Thyroid gland (tissue), 4 donors: Measurements from ENCODE around the gene PLCL2.

ENCODE experiments used
- POLR2A ChIP-seq, 2 donors: fragments of 450-650 bp; IDR thresholded peaks; one replicate each; pipeline ENCODE4 v1.6.1; 2017; ENCODE audit warnings: antibody characterized with exemption in 2 of 2, mild to moderate bottlenecking in 2 of 2, moderate library complexity in 1 of 2
- TF ChIP-seq, protein P1 (sequence below), 6 experiments: fragments of 200-600 bp in 3 of 6; fragments of 450-650 bp in 3 of 6; sonication (generic) in 3 of 6; IDR thresholded peaks; one replicate each; pipeline ENCODE4 v1.5.1; 2016 to 2019; ENCODE audit warnings: antibody characterized with exemption in 6 of 6, mild to moderate bottlenecking in 2 of 6, inconsistent platforms in 1 of 6, moderate library complexity in 1 of 6

DNA sequence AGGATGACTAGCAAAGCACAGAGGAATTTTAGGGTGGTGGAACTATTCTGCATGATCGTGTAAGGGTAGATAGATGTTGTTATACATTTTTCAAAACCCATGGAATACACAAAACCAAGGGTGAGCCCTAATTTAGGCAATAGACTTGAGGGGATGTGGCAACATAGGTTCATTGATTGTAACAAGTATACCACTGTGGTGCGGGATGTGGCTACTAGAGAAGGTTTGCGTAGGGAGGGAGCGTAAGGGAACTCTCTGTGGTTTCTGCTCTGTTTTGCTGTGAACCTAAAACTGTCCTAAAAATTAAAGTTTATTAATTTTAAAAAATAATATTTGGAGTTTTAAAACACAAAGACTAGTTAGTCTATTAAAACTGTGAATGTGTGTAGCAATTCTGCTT, 202.8 kb downstream of the PLCL2 start:
- TF ChIP-seq POLR2A (IDR thresholded peaks at IDR 0.05) = no peak
- TF ChIP-seq, protein P1, sequence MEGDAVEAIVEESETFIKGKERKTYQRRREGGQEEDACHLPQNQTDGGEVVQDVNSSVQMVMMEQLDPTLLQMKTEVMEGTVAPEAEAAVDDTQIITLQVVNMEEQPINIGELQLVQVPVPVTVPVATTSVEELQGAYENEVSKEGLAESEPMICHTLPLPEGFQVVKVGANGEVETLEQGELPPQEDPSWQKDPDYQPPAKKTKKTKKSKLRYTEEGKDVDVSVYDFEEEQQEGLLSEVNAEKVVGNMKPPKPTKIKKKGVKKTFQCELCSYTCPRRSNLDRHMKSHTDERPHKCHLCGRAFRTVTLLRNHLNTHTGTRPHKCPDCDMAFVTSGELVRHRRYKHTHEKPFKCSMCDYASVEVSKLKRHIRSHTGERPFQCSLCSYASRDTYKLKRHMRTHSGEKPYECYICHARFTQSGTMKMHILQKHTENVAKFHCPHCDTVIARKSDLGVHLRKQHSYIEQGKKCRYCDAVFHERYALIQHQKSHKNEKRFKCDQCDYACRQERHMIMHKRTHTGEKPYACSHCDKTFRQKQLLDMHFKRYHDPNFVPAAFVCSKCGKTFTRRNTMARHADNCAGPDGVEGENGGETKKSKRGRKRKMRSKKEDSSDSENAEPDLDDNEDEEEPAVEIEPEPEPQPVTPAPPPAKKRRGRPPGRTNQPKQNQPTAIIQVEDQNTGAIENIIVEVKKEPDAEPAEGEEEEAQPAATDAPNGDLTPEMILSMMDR (IDR thresholded peaks at IDR 0.05) = no peak
